Measurements from ENCODE around the gene CBX1.

DNA sequence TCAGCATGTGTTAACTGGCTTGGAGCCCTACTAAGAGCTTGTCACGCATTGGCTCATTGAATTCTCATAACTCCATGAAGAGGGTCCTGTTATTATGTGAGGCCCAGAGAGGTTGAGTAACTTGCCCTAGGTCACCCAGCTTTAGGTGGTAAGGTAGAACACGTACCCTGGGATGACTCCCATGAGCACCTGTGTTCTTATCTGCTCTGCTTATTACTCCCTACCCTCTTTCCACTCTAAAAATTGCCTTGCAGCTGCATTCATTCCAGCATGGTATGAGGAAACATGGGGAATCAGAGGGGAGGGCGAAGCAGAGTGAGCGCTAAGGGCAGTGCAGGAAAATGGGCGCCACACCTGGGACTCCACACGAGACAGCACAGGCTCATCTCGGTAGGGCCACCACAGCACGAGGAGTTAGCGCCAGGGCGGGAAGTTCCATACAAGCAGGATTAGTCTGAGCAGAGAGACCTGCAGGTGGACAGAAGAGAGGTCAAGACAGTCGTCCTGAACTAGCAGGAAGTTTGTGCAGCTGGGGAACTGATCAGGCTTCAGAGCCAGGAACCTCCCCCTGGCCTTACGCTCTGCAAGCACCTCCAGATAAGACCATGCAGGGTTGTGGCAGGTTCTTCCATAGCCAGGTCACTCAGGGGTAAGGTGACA, 73.8 kb downstream of the CBX1 start:
- TF ChIP-seq CTCF (IDR thresholded peaks at IDR 0.05; ENCODE audit: poor library complexity, severe bottlenecking), result no peak
- TF ChIP-seq TAF1 (IDR thresholded peaks at IDR 0.05; ENCODE audit: low read depth), result no peak
- TF ChIP-seq POLR2AphosphoS5 (IDR thresholded peaks at IDR 0.05), result no peak
- no peak for TF ChIP-seq EZH2 (IDR thresholded peaks at IDR 0.05; ENCODE audit: borderline replicate concordance, insufficient read depth, low read length, poor library complexity, severe bottlenecking)
- no peak for TF ChIP-seq SMC3 (conservative IDR thresholded peaks at IDR 0.05; ENCODE audit: poor library complexity)
- no peak for TF ChIP-seq EP300 (conservative IDR thresholded peaks at IDR 0.05; ENCODE audit: poor library complexity, severe bottlenecking)
- no peak for TF ChIP-seq RAD21 (conservative IDR thresholded peaks at IDR 0.05)
- TF ChIP-seq MXI1 (conservative IDR thresholded peaks at IDR 0.05; ENCODE audit: poor library complexity, severe bottlenecking), result no peak

Data from neural cell (in vitro differentiated cells).